Duodenal mucosa (tissue), 2 donors: ENCODE data around the gene TMEM41B.
"Not testable (repeated sequence)": the region's sequence is repeated elsewhere in the genome, so short reads cannot be mapped to it uniquely, and the experiment has no call there.

ENCODE experiments used
- H3K27ac ChIP-seq: one replicate; pipeline ENCODE4 v1.7.0; 2013; ENCODE audit warnings: low read depth, low read length
- H3K27me3 ChIP-seq, 2 donors: one replicate each; pipeline ENCODE4 v1.7.0; 2013; ENCODE audit warnings: low read length in 2 of 2, control low read depth in 1 of 2; ENCODE audit not compliant: insufficient read depth in 2 of 2, control insufficient read depth in 1 of 2
- H3K36me3 ChIP-seq, 2 donors: one replicate each; pipeline ENCODE4 v1.7.0; 2013; ENCODE audit warnings: low read length in 2 of 2, control low read depth in 1 of 2; ENCODE audit not compliant: insufficient read depth in 2 of 2, control insufficient read depth in 1 of 2
- H3K4me1 ChIP-seq, 2 donors: one replicate each; pipeline ENCODE4 v1.7.0; 2013; ENCODE audit warnings: low read length in 2 of 2, control low read depth in 1 of 2; ENCODE audit not compliant: insufficient read depth in 2 of 2, control insufficient read depth in 1 of 2
- H3K4me3 ChIP-seq, 2 donors: one replicate each; pipeline ENCODE4 v1.7.0; 2013; ENCODE audit warnings: low read length in 2 of 2, low read depth in 1 of 2
- H3K9ac ChIP-seq, 2 donors: one replicate each; pipeline ENCODE4 v1.7.0; 2013; ENCODE audit warnings: low read length in 2 of 2, low read depth in 1 of 2
- H3K9me3 ChIP-seq, 2 donors: one replicate each; pipeline ENCODE4 v1.7.0; 2013; ENCODE audit warnings: low read length in 2 of 2, control low read depth in 1 of 2; ENCODE audit not compliant: control insufficient read depth in 1 of 2

TMEM41B gene

GRCh38 chr11:9273376-9274336 is 40.7 kb downstream of the TMEM41B start:
- H3K27me3 ChIP-seq: no peaks in the 10 kb centered on the region
- no peaks in the 10 kb centered on the region for H3K36me3 ChIP-seq

DNA sequence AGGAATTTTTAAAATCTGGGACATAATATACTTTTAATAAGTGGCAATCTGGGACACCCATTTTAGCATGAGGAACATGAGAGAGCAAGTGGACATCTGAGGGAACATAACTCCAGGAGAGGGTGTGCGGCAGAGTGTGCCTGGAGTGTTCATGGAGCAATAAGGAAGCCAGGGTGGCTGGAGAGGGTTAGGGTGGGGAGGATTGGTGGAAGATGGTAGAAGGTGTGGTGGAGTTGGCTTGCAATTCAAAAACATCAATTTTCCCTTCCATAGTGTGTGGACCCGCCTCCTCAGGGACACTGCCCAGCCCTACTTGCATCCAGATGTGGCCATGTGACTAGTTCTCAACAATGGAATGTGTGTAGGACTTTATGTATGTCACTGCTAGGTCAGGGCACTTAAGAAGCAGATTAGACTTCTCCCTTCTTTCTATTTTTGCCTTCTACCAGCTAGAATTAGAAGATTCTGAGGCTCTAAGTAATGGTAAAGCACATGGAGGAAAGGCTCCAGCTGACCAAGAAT is 44.8 kb downstream of the TMEM41B start:
- Histone ChIP-seq H3K4me3 (no peak overlapping the region), H3K9ac (no peak overlapping the region), H3K9me3 (no peaks in the 10 kb centered on the region), H3K36me3 (no peaks in the 10 kb centered on the region), H3K27ac (no peak overlapping the region), H3K27me3 (no peaks in the 10 kb centered on the region), H3K4me1 (peaks cover 0 to 7% of the 10 kb centered on the region in 2 donors)

More at GRCh38 chr11:9273376-9274336, 40.7 kb downstream of the TMEM41B start:
- Histone ChIP-seq H3K4me3 (no peak overlapping the region), H3K9ac (no peak overlapping the region), H3K9me3 (no peaks in the 10 kb centered on the region), H3K4me1 (no peaks in the 10 kb centered on the region), H3K27ac (no peak overlapping the region)

DNA sequence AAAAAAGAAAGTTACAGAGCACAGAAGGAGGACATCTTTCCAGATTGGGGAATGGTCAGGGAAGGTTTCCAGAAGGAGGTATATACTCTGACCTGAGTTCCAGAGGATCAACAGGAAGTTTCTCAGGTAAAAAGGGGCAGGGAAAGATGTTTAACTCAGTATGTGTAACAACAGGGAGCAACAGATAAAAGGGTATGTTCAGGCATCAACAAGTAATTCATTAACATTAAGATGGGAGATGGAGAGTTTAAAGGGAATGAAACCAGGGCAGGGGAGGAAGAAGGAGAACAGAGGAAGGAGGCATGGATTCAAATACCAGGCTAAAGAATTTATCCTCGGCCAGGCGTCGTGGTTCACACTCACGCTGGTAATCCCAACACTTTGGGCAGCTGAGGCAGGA is 46.7 kb downstream of the TMEM41B start:
- Histone ChIP-seq H3K27ac (no peak overlapping the region), H3K4me1 (peaks cover 0 to 11% of the 10 kb centered on the region in 2 donors), H3K27me3 (no peaks in the 10 kb centered on the region), H3K4me3 (no peak overlapping the region), H3K9ac (no peak overlapping the region), H3K36me3 (no peaks in the 10 kb centered on the region), H3K9me3 (no peaks in the 10 kb centered on the region)

DNA sequence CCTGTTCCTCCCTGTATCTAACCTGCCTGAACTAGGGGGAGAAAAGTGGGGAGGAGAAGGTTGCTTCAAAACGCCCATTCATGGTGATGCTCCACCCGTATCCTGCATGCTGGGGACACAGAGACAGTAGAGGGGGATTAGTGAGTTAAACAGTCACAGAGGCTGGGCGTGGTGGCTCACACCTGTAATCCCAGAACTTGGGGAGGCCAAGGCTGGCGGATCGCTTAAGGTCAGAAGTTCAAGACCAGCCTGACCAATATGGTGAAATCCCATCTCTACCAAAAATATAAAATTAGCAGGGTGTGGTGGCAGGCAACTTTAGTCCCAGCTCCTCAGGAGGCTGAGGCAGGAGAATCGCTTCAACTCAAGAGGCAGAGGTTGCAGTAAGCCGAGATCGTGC is 47.5 kb downstream of the TMEM41B start:
- Histone ChIP-seq H3K9me3 (no peaks in the 10 kb centered on the region), H3K27me3 (no peaks in the 10 kb centered on the region), H3K4me1 (peaks cover 0 to 11% of the 10 kb centered on the region in 2 donors), H3K9ac (no peak overlapping the region), H3K36me3 (no peaks in the 10 kb centered on the region), H3K4me3 (no peak overlapping the region), H3K27ac (no peak overlapping the region)

- no peaks in the 10 kb centered on the region for H3K36me3 ChIP-seq
- no peak overlapping the region for H3K27ac ChIP-seq
- no peak overlapping the region for H3K9ac ChIP-seq
- H3K27me3 ChIP-seq: no peaks in the 10 kb centered on the region
- H3K4me3 ChIP-seq: no peak overlapping the region
- H3K9me3 ChIP-seq: no peaks in the 10 kb centered on the region
- H3K4me1 ChIP-seq: peaks cover 0 to 11% of the 10 kb centered on the region in 2 donors
Measured at GRCh38 chr11:9266132-9266736, 48.2 kb downstream of the TMEM41B start.

- peak within 1 kb of the TSS; percentile 68 to 82 for H3K9ac ChIP-seq
- H3K4me1 ChIP-seq: peaks cover 0 to 11% of the 10 kb centered on the region in 2 donors
- H3K4me3 ChIP-seq: peak within 1 kb of the TSS; percentile 70 to 71
- peak within 1 kb of the TSS; percentile 88 for H3K27ac ChIP-seq
- no peaks in the 10 kb centered on the region for H3K9me3 ChIP-seq
- H3K36me3 ChIP-seq: no peaks in the 10 kb centered on the region
- no peaks in the 10 kb centered on the region for H3K27me3 ChIP-seq
Measured at GRCh38 chr11:9265211-9266131, 48.9 kb downstream of the TMEM41B start, which contains the start of gene DENND5A. Gene DENND5A, minus strand, starts transcription at chr11:9265350. Its CDS starts 281 bp downstream, at chr11:9265069.

DNA sequence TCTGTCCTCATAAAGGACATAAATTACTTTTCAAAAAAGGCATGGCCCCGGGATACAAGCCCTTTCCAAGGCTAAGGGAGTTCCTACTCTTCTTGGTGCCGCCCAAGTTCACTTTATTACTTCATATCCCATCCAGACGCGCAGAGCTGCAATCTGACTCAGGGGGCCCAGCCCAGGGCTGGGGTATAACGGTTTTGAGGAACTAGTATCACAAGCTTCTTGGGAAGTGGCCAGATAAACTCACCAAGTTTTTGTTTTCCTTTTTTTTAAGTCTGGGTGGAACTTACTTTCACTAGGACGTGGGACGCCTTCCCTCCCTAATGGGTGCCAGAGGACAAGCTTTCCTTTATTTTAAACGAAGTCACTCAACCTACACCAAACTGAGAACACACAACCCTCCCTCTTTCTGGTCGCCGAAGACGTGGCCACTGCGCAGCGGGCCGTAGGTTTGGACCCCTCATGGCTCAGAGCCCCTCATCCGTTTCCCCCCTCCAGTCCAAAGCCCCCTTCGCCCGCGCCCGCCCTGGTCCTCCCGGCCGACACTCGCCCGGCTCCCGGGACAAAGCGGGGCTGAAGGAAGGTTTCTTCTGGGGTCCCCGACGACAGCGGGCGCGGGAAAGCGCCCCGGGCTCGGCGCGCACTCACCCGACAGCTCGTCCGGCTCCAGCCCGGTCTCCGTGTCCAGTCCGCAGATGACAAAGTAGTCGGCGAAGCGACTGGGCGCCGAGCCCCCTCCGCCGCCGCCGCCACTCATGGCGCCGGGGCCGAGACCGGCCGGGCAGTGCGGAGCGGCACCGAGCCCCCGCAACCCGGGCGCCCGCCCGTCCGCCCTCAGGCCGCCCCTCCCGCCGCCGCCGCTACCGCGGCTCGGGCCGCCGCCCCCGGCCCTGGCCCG is 49.8 kb downstream of the TMEM41B start:
- Histone ChIP-seq H3K27ac (peak overlapping the region; percentile 88), H3K9me3 (no peaks in the 10 kb centered on the region), H3K27me3 (no peaks in the 10 kb centered on the region), H3K36me3 (no peaks in the 10 kb centered on the region), H3K4me1 (peaks cover 0 to 11% of the 10 kb centered on the region in 2 donors), H3K9ac (peak overlapping the region; percentile 36 to 68), H3K4me3 (peak overlapping the region; percentile 70 to 71)

- H3K36me3 ChIP-seq: no peaks in the 10 kb centered on the region
- peak overlapping the region; percentile 70 to 71 for H3K4me3 ChIP-seq
- H3K27ac ChIP-seq: peak overlapping the region; percentile 88
- H3K27me3 ChIP-seq: no peaks in the 10 kb centered on the region
- no peaks in the 10 kb centered on the region for H3K9me3 ChIP-seq
- H3K9ac ChIP-seq: peak overlapping the region; percentile 36 to 68
- peaks cover 0 to 11% of the 10 kb centered on the region in 2 donors for H3K4me1 ChIP-seq
Measured at GRCh38 chr11:9263840-9264315, 50.5 kb downstream of the TMEM41B start.

- not testable (repeated sequence) for H3K4me3 ChIP-seq, H3K9ac ChIP-seq, H3K27ac ChIP-seq, H3K9me3 ChIP-seq, H3K27me3 ChIP-seq, H3K36me3 ChIP-seq
- H3K4me1 ChIP-seq: peaks cover 0 to 11% of the 10 kb centered on the region in 2 donors
Measured at GRCh38 chr11:9260838-9261146, 53.6 kb downstream of the TMEM41B start.
